NB4 (cell line): ENCODE measurements around the gene P4HTM.

Source experiments
- CTCF ChIP-seq: IDR thresholded peaks from one replicate; pipeline ENCODE4 v1.5.1; 2012; ENCODE audit warnings: low read depth, low read length
- MYC ChIP-seq: IDR thresholded peaks from 2 replicates; pipeline ENCODE4 v1.6.1; 2011; ENCODE audit warnings: low read depth, low read length
- POLR2A ChIP-seq: IDR thresholded peaks from 2 replicates; pipeline ENCODE4 v1.6.1; 2011; ENCODE audit warnings: mild to moderate bottlenecking; ENCODE audit not compliant: insufficient read length; ENCODE audit errors: extremely low read depth

GRCh38 chr3:48982686-48983085 is 7.4 kb upstream of the P4HTM start:
- TF ChIP-seq CTCF: no peak
- no peak for TF ChIP-seq POLR2A
- no peak for TF ChIP-seq MYC
